ENCODE results near the gene ZEB2.
"Not testable (repeated sequence)": the region's sequence is repeated elsewhere in the genome, so short reads cannot be mapped to it uniquely, and the experiment has no call there.

The ZEB2 gene

GRCh38 chr2:144377914-144378313 lies 142.0 kb downstream of the ZEB2 start:
- DNase-seq: no peak

- DNase-seq: peak; percentile 71
Observed at GRCh38 chr2:144376926-144377325, 143.0 kb downstream of the ZEB2 start.

DNA sequence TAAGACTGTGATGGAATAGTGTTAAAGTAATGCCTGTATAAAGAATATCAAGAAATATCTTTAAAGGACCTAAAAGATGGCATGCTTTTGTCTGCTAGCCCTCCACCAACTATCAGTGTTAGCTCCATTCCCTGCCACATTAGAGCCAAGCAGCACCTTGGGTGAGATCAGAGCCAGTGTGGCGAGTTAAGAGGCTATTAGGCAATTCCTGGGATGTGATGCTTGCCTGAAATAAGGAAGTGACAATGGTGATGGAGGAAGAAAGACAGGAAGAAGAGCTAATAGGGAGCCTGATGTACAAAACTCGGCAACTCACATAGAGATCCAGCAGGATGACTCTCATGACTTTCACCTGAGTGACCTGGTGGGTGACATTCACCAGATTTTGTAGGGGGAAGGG lies 143.5 kb downstream of the ZEB2 start:
- DNase-seq: no peak

GRCh38 chr2:144374163-144374661 lies 145.7 kb downstream of the ZEB2 start:
- DNase-seq: peak; percentile 53

DNA sequence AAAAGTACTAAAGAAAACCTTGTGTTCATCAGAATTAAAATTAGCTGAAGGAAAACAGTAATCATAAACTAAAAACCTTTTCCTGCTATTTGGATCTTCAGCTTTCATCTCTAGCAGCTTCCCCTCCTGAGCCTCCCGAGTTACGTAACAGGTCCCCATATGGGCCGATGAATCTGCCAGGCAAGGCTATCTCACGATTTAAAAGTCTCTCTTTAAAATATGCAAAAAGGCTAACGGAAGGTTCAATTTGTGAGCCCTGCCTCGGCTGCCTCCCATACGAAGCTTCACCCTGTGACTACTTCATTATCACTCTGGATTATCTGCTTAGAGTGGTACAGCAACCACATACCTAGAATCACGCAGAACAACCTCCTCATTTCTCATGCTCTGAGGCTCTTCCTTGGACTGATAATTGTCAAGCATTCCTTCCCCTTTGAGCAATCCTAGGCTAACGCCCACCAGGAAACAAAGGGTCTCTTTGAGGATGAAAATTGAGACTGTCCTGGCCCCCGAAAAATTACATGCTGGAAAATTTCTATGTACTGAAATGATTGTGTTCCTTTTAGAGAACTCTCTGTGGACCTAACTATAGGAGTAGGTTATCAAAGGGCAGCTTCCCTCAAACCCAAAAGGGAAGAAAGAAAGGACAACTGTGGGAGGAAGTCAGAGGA lies 147.4 kb downstream of the ZEB2 start:
- DNase-seq: peak; percentile 43

- peak; percentile 58 for DNase-seq
Observed at GRCh38 chr2:144370937-144371584, 148.9 kb downstream of the ZEB2 start.

- DNase-seq: no peak
Observed at GRCh38 chr2:144369416-144369815, 150.5 kb downstream of the ZEB2 start.

GRCh38 chr2:144366825-144367429 lies 153.0 kb downstream of the ZEB2 start:
- no peak for DNase-seq

DNA sequence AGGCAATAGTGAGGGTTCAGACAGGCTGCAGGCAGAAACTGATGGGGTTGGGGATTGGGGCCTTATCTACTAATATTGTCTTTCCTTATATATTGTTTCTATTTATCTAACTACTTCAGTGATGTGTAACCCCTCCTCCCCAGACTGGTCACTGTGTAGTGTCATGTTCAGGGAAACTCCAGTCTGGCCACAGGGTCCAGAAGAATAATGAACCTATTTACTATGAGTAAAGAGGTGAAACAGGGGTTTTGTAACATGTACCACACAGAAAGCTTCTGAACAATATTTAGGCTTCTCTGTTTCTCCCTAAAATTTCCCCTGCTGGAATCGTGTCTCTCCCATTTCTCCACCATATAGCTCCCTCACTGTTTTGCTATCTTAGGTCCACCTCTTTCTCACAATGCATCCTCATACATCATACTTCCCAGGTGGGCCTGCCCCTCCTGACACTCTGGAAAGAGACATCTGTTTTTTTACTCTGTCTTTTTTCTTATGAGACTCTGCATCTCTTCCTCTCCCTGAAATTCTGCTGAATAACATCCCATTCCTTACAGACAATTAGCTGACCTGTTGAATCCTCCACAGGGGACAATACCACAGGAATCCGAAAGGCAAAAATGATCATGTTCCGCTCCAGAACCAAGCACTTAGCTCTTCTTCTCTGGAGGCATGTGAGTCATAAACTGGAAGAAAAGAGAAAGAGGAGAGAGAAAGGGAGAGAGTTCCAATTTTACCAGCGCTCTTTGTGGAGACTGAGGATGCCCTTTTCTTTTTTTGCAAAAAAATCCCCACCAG lies 154.8 kb downstream of the ZEB2 start:
- peak; percentile 75 for DNase-seq

GRCh38 chr2:144364247-144364646 lies 155.7 kb downstream of the ZEB2 start:
- not testable (repeated sequence) for DNase-seq

DNA sequence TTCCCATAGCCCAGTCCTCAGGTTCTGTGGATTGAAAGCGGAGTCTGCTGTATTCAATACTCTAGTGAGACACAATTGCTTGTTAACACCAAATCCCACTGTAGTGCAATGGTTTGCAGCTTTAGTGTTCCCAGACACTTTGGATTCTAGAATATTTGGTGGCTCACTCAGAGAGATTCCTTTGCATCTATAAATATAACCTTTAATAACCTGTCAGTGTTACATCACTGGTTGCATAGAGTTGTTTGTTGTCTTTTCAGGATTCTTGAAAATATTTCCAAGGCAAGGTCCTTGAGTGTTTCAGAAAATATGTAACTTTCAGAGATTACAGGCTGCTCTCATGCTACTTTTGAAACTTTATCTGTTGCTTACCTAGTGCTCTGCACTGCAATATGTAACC lies 157.5 kb downstream of the ZEB2 start:
- DNase-seq: peak; percentile 48

DNA sequence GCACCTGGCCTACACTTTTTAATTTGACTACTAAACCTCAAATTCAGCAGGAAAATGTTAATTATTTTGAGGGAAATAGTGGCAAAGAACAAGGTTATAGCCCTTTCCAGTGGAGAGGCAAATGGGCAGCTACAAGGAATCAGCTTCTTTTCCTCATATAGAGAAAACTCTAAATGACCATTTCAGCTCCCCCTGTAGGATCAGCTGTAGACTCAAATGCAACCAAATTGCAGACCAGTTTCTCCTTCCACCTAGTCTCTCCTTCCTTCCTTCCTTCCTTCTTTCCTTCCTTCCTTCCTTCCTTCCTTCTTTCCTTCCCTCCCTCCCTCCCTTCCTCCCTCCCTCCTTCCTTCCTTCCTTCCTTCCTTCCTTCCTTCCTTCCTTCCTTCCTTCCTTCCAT lies 158.2 kb downstream of the ZEB2 start:
- DNase-seq: no peak

- DNase-seq: no peak
Observed at GRCh38 chr2:144359684-144360083, 160.2 kb downstream of the ZEB2 start.

- peak; percentile 61 for DNase-seq
Observed at GRCh38 chr2:144358979-144359541, 160.9 kb downstream of the ZEB2 start.

- no peak for DNase-seq
Observed at GRCh38 chr2:144358374-144358964, 161.4 kb downstream of the ZEB2 start.

GRCh38 chr2:144357623-144358373 lies 162.1 kb downstream of the ZEB2 start:
- peak; percentile 95 for DNase-seq

GRCh38 chr2:144356402-144356801 lies 163.5 kb downstream of the ZEB2 start:
- no peak for DNase-seq

DNA sequence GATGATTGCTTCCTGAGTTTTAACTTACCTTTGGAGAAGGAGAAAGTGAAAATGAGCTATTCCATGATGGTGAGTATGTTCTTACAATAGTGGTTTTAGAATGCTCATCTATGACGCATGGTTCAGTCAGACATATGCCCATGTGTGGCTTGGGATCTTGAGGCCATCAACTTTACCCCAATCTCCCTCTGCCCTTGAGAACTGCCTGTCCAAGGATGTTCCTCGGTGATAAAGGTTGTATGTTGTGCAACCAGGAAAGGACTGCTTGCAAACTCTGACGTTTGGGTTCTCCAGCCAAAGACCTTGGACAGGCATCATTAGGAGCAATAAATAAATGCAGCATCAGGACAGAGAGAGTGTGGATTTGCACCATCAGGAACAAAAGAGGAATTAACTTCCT lies 165.0 kb downstream of the ZEB2 start:
- DNase-seq: no peak

DNA sequence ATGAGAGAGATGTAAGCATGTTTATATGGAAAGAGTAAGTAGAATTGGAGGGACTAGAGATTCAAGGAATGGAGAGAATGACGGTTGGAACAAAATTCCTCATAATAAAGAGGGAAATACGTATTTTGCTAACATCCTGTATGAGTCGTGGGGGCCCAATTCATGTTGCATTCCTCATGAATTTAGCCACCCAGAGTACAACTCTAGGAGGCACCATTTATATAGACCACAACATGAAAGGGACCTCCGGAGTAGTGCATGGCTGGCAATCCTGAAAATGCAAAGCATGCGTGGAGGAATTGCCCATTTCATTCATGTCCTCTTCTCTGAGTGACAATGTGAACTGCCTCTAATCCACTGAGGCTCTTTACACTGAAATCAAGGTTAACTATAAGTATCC lies 168.2 kb downstream of the ZEB2 start:
- peak; percentile 51 for DNase-seq

GRCh38 chr2:144350151-144350802 lies 169.6 kb downstream of the ZEB2 start:
- no peak for DNase-seq

DNA sequence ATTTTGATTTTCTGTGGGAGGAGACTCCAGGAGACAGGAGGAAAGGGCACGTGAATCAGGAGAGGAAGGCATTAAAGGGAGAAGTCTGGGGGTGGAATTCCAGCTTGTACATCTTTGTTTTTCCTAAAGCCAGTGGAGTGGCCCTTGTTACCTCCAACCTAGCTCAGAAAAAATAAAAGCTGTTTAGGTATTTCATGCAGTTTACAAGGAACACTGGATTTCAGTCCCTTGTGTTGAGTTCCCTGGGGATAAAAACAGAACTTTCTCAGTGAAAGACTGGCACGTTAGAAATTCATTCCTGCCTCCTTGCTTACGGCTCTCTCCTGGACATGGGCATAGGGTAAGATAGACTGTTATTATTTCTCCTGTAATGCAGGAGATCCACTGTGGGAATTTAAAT lies 170.2 kb downstream of the ZEB2 start:
- no peak for DNase-seq
